Suprapubic skin (tissue), 4 donors: ENCODE results near the gene ROBO1. TPM values are rescaled to one million over a fixed set of nuclear protein-coding genes. Genes with fewer than 3 reads are reported as not detected.

ENCODE experiments used
- DNase-seq, 2 donors: peaks; one replicate each; pipeline ENCODE4 v3.0.0-alpha.2; 2019; ENCODE audit warnings: low spot score in 2 of 2
- H3K27ac ChIP-seq: fragments of 200-600 bp; sonication (generic); one replicate; pipeline ENCODE4 v1.5.1; 2019
- H3K27me3 ChIP-seq: fragments of 200-600 bp; sonication (generic); one replicate; pipeline ENCODE4 v1.5.1; 2019
- H3K36me3 ChIP-seq: fragments of 200-600 bp; sonication (generic); one replicate; pipeline ENCODE4 v1.5.1; 2019
- H3K4me1 ChIP-seq: fragments of 200-600 bp; sonication (generic); one replicate; pipeline ENCODE4 v1.5.1; 2019
- H3K4me3 ChIP-seq: fragments of 200-600 bp; sonication (generic); one replicate; pipeline ENCODE4 v1.5.1; 2019; ENCODE audit warnings: mild to moderate bottlenecking
- H3K9me3 ChIP-seq: fragments of 200-600 bp; sonication (generic); one replicate; pipeline ENCODE4 v1.5.1; 2019
- CTCF ChIP-seq, 2 donors: fragments of 200-600 bp in 1 of 2; fragments of 450-650 bp in 1 of 2; sonication (generic) in 1 of 2; IDR thresholded peaks; one replicate each; pipeline ENCODE4 v1.5.1; 2016 to 2019; ENCODE audit warnings: antibody characterized with exemption in 2 of 2, mild to moderate bottlenecking in 1 of 2, moderate library complexity in 1 of 2
- EP300 ChIP-seq: sonication (generic); formaldehyde crosslinking; IDR thresholded peaks from one replicate; pipeline ENCODE4 v1.6.1; 2017; ENCODE audit warnings: antibody characterized with exemption
- POLR2A ChIP-seq, 2 donors: fragments of 450-650 bp; IDR thresholded peaks; one replicate each; pipeline ENCODE4 v1.6.1; 2017; ENCODE audit warnings: antibody characterized with exemption in 2 of 2, mild to moderate bottlenecking in 2 of 2, moderate library complexity in 2 of 2
- POLR2AphosphoS5 ChIP-seq, 3 donors: sonication (generic); formaldehyde crosslinking; IDR thresholded peaks; one replicate each; pipeline ENCODE4 v1.6.1; 2017; ENCODE audit warnings: antibody characterized with exemption in 3 of 3
- WGBS: methylation state at CpG from one replicate; pipeline ENCODE4 v1.1.5; 2018; 5-methylcytosine and 5-hydroxymethylcytosine counted together
- total RNA-seq, 4 donors: library from RNA; depleted of rRNA; stranded (reverse); fragments of >200 nt; gene quantifications; one replicate each; pipeline ENCODE4 v1.1.0, GENCODE V29; 2016

ROBO1 gene
- total RNA-seq, 4 donors from 2014 or later = 67.7 to 80.3 (median 71.3) TPM

- no peaks in the 10 kb centered on the region for H3K36me3 ChIP-seq
- no peak overlapping the region for H3K4me3 ChIP-seq
- H3K4me1 ChIP-seq = peaks cover 6% of the 10 kb centered on the region
- no peaks in the 10 kb centered on the region for H3K9me3 ChIP-seq
- H3K27me3 ChIP-seq = no peaks in the 10 kb centered on the region
- TF ChIP-seq POLR2AphosphoS5 (IDR thresholded peaks at IDR 0.05) (no peak), POLR2A (IDR thresholded peaks at IDR 0.05) (no peak), CTCF (IDR thresholded peaks at IDR 0.05) (no peak), EP300 (no peak)
- peak overlapping the region; percentile 33 for H3K27ac ChIP-seq
- DNase-seq = no peak
- 62% methylated on average over 8 of the region's 8 CpGs for WGBS
These were observed 887.0 kb downstream of the ROBO1 start for GRCh38 chr3:78880603-78881461.

- H3K36me3 ChIP-seq = no peaks in the 10 kb centered on the region
- peaks cover 13% of the 10 kb centered on the region for H3K4me1 ChIP-seq
- no peaks in the 10 kb centered on the region for H3K27me3 ChIP-seq
- 64% methylated on average over 7 of the region's 7 CpGs for WGBS
- H3K27ac ChIP-seq = no peak overlapping the region
- DNase-seq = no peak
- no peak overlapping the region for H3K4me3 ChIP-seq
- no peaks in the 10 kb centered on the region for H3K9me3 ChIP-seq
- TF ChIP-seq CTCF (IDR thresholded peaks at IDR 0.05) = no peak
- TF ChIP-seq POLR2A (IDR thresholded peaks at IDR 0.05) = no peak
- TF ChIP-seq POLR2AphosphoS5 (IDR thresholded peaks at IDR 0.05) = no peak
- no peak for TF ChIP-seq EP300
These were observed 888.4 kb downstream of the ROBO1 start for GRCh38 chr3:78879295-78879860.

DNA sequence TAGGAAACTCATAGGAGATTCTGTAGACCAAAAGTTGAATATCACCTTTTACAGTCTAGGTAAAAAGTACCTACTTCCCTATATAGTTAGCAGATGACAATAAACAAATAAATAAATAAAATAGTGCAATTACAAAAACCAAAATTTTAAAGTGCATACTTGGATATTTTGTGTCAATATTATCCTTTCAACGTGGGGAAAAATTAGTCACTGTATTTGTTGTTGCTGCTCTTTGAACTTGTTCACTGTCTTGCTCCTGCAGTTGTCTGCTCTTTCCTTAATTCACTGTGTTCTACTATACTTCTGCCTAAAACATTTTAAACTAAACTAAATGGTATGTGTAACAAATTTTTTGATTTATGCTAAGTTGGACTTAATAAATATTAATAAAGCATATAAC is 889.0 kb downstream of the ROBO1 start:
- Histone ChIP-seq H3K27ac (no peak overlapping the region), H3K27me3 (no peaks in the 10 kb centered on the region), H3K4me3 (no peak overlapping the region), H3K4me1 (peaks cover 13% of the 10 kb centered on the region), H3K9me3 (no peaks in the 10 kb centered on the region), H3K36me3 (no peaks in the 10 kb centered on the region)
- TF ChIP-seq POLR2AphosphoS5 (IDR thresholded peaks at IDR 0.05) (no peak), EP300 (no peak), CTCF (IDR thresholded peaks at IDR 0.05) (no peak), POLR2A (IDR thresholded peaks at IDR 0.05) (no peak)
- WGBS = 41% methylated on average over 1 of the region's 1 CpG
- no peak for DNase-seq

DNA sequence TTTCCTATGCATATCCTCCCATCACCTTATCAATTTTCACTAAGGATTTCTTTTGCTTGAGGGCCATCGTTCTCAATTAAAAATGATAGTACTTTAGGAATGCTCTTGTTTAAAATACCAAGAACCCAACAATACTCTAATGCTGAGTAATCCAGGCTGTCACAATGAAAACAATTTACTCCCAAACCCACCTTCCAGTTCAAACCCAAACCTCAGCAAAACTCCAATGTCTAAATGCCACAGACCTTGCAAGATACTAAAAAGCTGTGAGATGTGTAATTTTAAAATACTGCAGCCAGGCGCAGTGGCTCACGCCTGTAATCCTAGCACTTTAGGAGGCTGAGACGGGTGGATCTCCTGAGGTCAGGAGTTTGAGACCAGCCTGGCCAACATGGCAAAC is 889.8 kb downstream of the ROBO1 start:
- Histone ChIP-seq H3K4me1 (peaks cover 13% of the 10 kb centered on the region), H3K27me3 (no peaks in the 10 kb centered on the region)
- WGBS = 94% methylated on average over 4 of the region's 4 CpGs

More for the DNA sequence above, 889.8 kb downstream of the ROBO1 start:
- no peaks in the 10 kb centered on the region for H3K36me3 ChIP-seq
- TF ChIP-seq EP300 = no peak
- TF ChIP-seq CTCF (IDR thresholded peaks at IDR 0.05) = no peak
- no peak for TF ChIP-seq POLR2A (IDR thresholded peaks at IDR 0.05)
- no peak overlapping the region for H3K27ac ChIP-seq
- DNase-seq = no peak
- H3K4me3 ChIP-seq = no peak overlapping the region
- no peaks in the 10 kb centered on the region for H3K9me3 ChIP-seq
